Skeletal muscle tissue (tissue), 4 donors: ENCODE measurements around the gene AP1B1. TPM values are rescaled to one million over a fixed set of nuclear protein-coding genes. Genes with fewer than 3 reads are reported as not detected.
"Not testable (repeated sequence)": the region's sequence is repeated elsewhere in the genome, so short reads cannot be mapped to it uniquely, and the experiment has no call there.

ENCODE experiments used
- H3K27ac ChIP-seq: one replicate; pipeline ENCODE4 v1.7.0; 2013; ENCODE audit warnings: mild to moderate bottlenecking, low read depth, low read length, inconsistent platforms
- H3K27me3 ChIP-seq, 3 donors: one replicate each; pipeline ENCODE4 v1.7.0; 2013; ENCODE audit warnings: low read length in 3 of 3; ENCODE audit not compliant: control insufficient read depth in 3 of 3, insufficient read depth in 3 of 3
- H3K36me3 ChIP-seq, 3 donors: one replicate each; pipeline ENCODE4 v1.7.0; 2013; ENCODE audit warnings: low read length in 3 of 3; ENCODE audit not compliant: control insufficient read depth in 3 of 3, insufficient read depth in 3 of 3
- H3K4me1 ChIP-seq, 3 donors: one replicate each; pipeline ENCODE4 v1.7.0; 2013; ENCODE audit warnings: low read length in 3 of 3, mild to moderate bottlenecking in 3 of 3; ENCODE audit not compliant: control insufficient read depth in 3 of 3, insufficient read depth in 3 of 3
- H3K4me3 ChIP-seq, 3 donors: one replicate each; pipeline ENCODE4 v1.7.0; 2013; ENCODE audit warnings: low read length in 3 of 3
- H3K9ac ChIP-seq, 3 donors: one replicate each; pipeline ENCODE4 v1.7.0; 2013; ENCODE audit warnings: low read length in 3 of 3, mild to moderate bottlenecking in 3 of 3, moderate library complexity in 2 of 3, low read depth in 1 of 3
- H3K9me3 ChIP-seq, 3 donors: one replicate each; pipeline ENCODE4 v1.7.0; 2013; ENCODE audit warnings: low read length in 3 of 3; ENCODE audit not compliant: control insufficient read depth in 3 of 3
- total RNA-seq: library from RNA; depleted of rRNA; stranded (reverse); fragments of >200 nt; gene quantifications from one replicate; pipeline ENCODE4 v1.2.3, GENCODE V29; 2014
- donor health status: Osteomylitis.

The AP1B1 gene
- total RNA-seq = 23.0 TPM

GRCh38 chr22:29387921-29388758 lies at the start of gene AP1B1:
AP1B1 (minus strand) TSS chr22:29388570; CDS start chr22:29367243, 21,327 bp downstream.
- Histone ChIP-seq H3K4me1 (peaks cover 19 to 27% (median 24%) of the 10 kb centered on the region in 3 donors), H3K4me3 (peak within 1 kb of the TSS; percentile 91 to 94 (median 91)), H3K9me3 (no peaks in the 10 kb centered on the region), H3K9ac (peak within 1 kb of the TSS; percentile 87 to 95 (median 92)), H3K27ac (peak within 1 kb of the TSS; percentile 90), H3K27me3 (no peaks in the 10 kb centered on the region), H3K36me3 (peaks cover 2 to 7% (median 3%) of the 10 kb centered on the region in 3 donors)

GRCh38 chr22:29435236-29436136 lies 47.1 kb upstream of the AP1B1 start:
- Histone ChIP-seq H3K4me3 (no peak overlapping the region), H3K27ac (no peak overlapping the region), H3K9ac (no peak overlapping the region), H3K36me3 (no peaks in the 10 kb centered on the region), H3K9me3 (no peaks in the 10 kb centered on the region), H3K27me3 (peaks cover 6 to 18% (median 17%) of the 10 kb centered on the region in 3 donors), H3K4me1 (no peaks in the 10 kb centered on the region)

- Histone ChIP-seq H3K9me3 (no peaks in the 10 kb centered on the region), H3K4me1 (no peaks in the 10 kb centered on the region), H3K27me3 (peaks cover 6 to 18% (median 17%) of the 10 kb centered on the region in 3 donors), H3K27ac (no peak overlapping the region), H3K36me3 (no peaks in the 10 kb centered on the region), H3K4me3 (no peak overlapping the region), H3K9ac (no peak overlapping the region)
These were observed 45.9 kb upstream of the AP1B1 start for GRCh38 chr22:29434288-29434687.

GRCh38 chr22:29433856-29434255 lies 45.5 kb upstream of the AP1B1 start:
- no peak overlapping the region for H3K9ac ChIP-seq
- peaks cover 6 to 18% (median 17%) of the 10 kb centered on the region in 3 donors for H3K27me3 ChIP-seq
- no peaks in the 10 kb centered on the region for H3K9me3 ChIP-seq
- no peak overlapping the region for H3K4me3 ChIP-seq
- H3K36me3 ChIP-seq = no peaks in the 10 kb centered on the region
- H3K27ac ChIP-seq = no peak overlapping the region
- no peaks in the 10 kb centered on the region for H3K4me1 ChIP-seq

GRCh38 chr22:29431986-29432385 lies 43.6 kb upstream of the AP1B1 start:
- H3K36me3 ChIP-seq = no peaks in the 10 kb centered on the region
- H3K27me3 ChIP-seq = peaks cover 6 to 22% (median 17%) of the 10 kb centered on the region in 3 donors
- H3K4me3 ChIP-seq = no peak overlapping the region
- no peaks in the 10 kb centered on the region for H3K4me1 ChIP-seq
- no peak overlapping the region for H3K27ac ChIP-seq
- no peak overlapping the region for H3K9ac ChIP-seq
- H3K9me3 ChIP-seq = no peaks in the 10 kb centered on the region

- no peak overlapping the region for H3K4me3 ChIP-seq
- no peaks in the 10 kb centered on the region for H3K9me3 ChIP-seq
- H3K4me1 ChIP-seq = no peaks in the 10 kb centered on the region
These were observed 38.9 kb upstream of the AP1B1 start for GRCh38 chr22:29427176-29427760.

GRCh38 chr22:29426476-29426875 lies 38.1 kb upstream of the AP1B1 start:
- peaks cover 0 to 13% (median 4%) of the 10 kb centered on the region in 3 donors for H3K27me3 ChIP-seq
- no peaks in the 10 kb centered on the region for H3K36me3 ChIP-seq
- no peaks in the 10 kb centered on the region for H3K9me3 ChIP-seq
- no peak overlapping the region for H3K9ac ChIP-seq
- no peaks in the 10 kb centered on the region for H3K4me1 ChIP-seq
- H3K4me3 ChIP-seq = no peak overlapping the region
- H3K27ac ChIP-seq = no peak overlapping the region

More at GRCh38 chr22:29427176-29427760, 38.9 kb upstream of the AP1B1 start:
- no peaks in the 10 kb centered on the region for H3K36me3 ChIP-seq
- H3K27ac ChIP-seq = no peak overlapping the region
- H3K27me3 ChIP-seq = peaks cover 0 to 13% (median 7%) of the 10 kb centered on the region in 3 donors
- no peak overlapping the region for H3K9ac ChIP-seq

GRCh38 chr22:29418704-29419103 lies 30.3 kb upstream of the AP1B1 start:
- peaks cover 5 to 12% (median 6%) of the 10 kb centered on the region in 3 donors for H3K4me1 ChIP-seq
- not testable (repeated sequence) for H3K27me3 ChIP-seq, H3K4me3 ChIP-seq, H3K9me3 ChIP-seq, H3K36me3 ChIP-seq, H3K27ac ChIP-seq, H3K9ac ChIP-seq

GRCh38 chr22:29414951-29415591 lies 26.7 kb upstream of the AP1B1 start:
- peak overlapping the region; percentile 51 for H3K27ac ChIP-seq
- H3K4me3 ChIP-seq = peak overlapping the region; percentile 69 to 86 (median 76)
- H3K36me3 ChIP-seq, H3K27me3 ChIP-seq, H3K9me3 ChIP-seq: not testable (repeated sequence)
- peaks cover 5 to 12% (median 6%) of the 10 kb centered on the region in 3 donors for H3K4me1 ChIP-seq
- H3K9ac ChIP-seq = peak overlapping the region; percentile 61 to 76 (median 71)
